GM12892 (cell line): ENCODE measurements around the gene GSTM5.
"Not testable (repeated sequence)": the region's sequence is repeated elsewhere in the genome, so short reads cannot be mapped to it uniquely, and the experiment has no call there.

Source experiments
- DNase-seq: peaks from one replicate; pipeline ENCODE4 v3.0.0; 2011; ENCODE audit not compliant: insufficient read length
- FAIRE-seq: peaks from 2 replicates; lab custom pipeline; 2011; peaks lifted over from hg19 to GRCh38; lab: Jason Lieb, UNC
- POLR2A ChIP-seq: IDR thresholded peaks from 2 replicates; pipeline ENCODE4 v1.6.1; 2011; ENCODE audit warnings: low read depth, low read length, control low read depth
- POLR2AphosphoS5 ChIP-seq: IDR thresholded peaks from 2 replicates; pipeline ENCODE4 v1.6.1; 2011; ENCODE audit warnings: low read depth, low read length, control low read depth
- TAF1 ChIP-seq: IDR thresholded peaks from 2 replicates; pipeline ENCODE4 v1.6.1; 2011; ENCODE audit warnings: low read depth, mild to moderate bottlenecking, control low read depth, low read length, borderline replicate concordance

Gene GSTM5

DNA sequence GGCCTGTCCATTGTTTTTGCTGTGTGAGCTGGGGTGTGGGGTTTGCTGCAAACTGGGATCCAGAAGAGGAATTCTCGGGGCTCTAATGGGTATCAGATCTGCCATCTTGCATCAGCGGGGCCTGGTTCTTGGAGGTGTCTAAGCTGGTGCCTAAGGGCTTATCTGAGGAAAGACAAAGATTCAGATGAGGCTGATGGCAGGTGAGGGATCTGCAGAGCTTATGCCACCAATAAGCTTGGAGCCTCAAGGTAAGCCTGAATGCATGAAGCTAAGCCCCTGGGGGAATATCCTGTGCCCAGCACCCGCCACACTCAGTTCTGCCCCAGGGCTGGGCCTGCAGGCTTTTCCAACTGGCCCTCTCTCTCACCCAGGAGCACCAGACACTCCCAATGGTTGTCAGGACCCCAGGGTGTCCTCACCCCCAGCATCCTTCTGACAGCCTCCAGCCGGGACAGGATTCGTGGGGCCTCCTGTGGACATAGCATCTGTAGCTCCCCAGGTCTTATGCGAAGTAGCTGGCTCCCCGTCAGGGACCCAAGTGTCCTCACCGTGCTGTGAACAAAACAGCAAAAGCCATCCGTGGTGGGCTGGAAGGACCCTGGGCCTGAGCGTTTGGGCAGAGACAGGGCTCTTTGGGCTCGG, 38.3 kb downstream of the GSTM5 start:
- FAIRE-seq (no peak), DNase-seq (no peak)
- TF ChIP-seq POLR2A, result no peak
- no peak for TF ChIP-seq POLR2AphosphoS5
- no peak for TF ChIP-seq TAF1

DNA sequence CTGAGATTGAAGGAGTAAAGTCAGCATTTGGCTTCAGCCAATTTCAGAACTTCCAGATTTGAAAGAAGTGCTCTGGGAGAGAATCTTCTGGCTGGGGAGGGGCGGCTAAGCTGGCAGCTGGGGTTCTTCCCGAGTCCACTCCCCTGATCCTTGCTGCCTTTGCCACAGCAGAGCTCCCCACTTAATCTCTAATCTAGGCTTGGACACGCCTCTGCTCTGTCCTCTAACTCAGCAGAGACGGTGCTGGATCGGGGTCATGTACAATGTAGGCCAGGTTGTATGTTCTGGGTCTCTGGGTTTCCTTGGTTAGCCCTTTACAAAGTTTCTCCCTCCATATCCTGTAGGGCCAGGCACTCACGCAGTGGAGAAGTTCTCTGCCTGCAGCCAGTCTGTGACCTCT, 38.9 kb downstream of the GSTM5 start:
- TF ChIP-seq TAF1, result no peak
- FAIRE-seq (no peak), DNase-seq (no peak)

DNA sequence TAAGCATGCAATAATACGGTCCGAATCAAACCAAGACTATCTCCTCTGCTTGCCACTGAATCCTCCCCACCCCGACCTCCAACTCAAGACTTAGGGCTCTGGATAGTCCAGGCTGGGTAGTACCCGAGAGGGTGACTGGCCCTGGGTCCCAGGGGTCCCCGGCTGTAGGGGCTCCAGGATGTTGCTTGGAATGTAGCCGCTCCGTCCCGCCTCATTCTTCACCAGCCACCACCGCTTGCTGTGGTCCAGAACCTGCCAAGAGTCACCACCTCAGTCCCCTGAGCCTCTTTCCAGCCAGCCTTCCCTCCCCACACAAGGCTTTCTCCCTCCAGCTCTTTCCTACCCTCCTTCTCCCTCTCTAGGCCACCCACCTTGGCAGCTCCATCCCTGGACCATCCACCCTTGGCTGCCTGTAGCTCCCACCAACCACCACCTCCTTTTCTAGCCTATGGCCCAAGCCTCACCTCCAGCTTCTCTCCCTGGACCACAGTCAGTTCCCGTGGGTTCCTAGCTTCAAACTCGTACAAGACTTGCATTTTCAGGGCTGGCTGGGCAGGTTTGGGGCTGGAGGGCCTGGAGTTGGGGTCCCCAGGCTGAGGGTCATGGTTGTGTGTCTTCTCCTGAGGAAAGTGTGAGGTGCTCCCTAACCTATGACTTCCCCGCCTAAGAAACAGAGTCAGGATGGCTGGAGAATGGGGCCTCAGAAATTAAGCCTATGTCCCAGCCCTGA, 39.6 kb downstream of the GSTM5 start:
- no peak for DNase-seq
- no peak for TF ChIP-seq POLR2A
- TF ChIP-seq TAF1, result no peak
- TF ChIP-seq POLR2AphosphoS5, result no peak
- no peak for FAIRE-seq

DNA sequence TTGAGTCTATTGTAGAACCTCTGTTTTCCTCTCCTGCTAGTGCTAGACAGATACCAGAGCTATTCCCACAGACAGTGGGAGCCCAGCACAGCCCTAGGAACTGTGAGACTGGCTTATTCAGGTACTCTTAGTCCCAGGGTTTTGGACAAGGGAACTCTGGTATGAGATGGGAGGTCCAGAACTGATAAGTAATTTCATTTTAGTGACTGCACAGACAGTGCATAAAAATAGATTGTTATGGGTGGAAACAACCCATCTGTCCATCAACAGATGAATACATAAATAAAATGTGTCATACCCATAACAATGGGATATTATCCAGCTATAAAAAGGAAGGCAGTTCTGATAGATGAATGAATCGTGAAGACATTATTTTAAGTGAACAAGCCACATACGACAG, 42.7 kb downstream of the GSTM5 start:
- no peak for DNase-seq
- TF ChIP-seq POLR2AphosphoS5 (no peak), TAF1 (no peak), POLR2A (no peak)
- no peak for FAIRE-seq

DNA sequence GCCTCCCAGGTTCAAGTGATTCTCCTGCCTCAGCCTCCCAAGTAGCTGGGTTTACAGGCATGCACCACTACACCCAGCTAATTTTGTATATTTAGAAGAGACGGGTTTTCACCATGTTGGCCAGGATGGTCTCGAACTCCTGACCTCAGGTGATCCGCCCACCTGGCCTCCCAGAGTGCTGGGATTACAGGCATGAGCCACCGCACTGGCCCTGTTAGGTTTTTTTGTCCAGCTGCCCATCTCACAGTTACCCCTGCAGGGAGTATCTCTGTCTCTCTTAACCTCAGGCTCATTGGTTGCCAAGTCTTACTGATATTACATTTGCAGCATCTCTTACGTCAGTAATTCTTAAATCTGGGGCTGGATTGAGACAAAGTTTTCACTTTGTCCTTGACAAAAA, 44.3 kb downstream of the GSTM5 start:
- DNase-seq, FAIRE-seq: not testable (repeated sequence)

DNA sequence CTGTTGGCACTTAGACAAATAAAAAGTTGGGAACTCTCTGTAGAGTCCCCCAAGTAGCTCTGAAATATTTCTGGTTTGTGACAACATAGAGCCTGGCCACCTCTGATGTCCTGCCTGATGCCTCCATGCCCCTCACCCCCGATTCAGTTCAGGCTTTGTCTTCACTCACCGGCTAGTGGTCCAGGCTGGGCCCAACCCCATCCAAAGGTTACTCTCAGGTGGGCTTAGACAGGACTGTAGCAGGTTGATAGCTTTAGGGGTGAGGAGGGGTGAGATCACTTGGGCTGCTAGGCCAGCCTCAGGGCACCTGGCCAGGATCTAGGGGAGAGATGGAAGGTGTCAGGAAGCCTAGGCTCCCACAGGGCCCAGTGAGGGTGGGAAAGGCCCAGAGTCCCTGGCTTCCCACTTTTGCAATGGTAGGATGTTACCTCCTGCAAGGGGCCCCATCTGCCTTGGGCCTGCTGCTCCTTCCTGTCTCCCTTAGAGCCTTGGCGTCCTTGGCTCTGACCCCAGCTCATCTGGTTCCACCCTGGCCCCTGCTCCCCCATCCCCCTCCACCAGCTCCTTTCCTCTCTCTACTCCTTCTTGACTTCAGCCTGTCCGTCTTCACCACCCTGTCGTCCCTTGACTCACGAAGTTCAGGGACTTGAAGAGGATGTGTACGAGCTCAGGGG, 44.9 kb downstream of the GSTM5 start:
- no peak for FAIRE-seq
- DNase-seq, result no peak
- TF ChIP-seq POLR2AphosphoS5 (no peak), POLR2A (no peak), TAF1 (no peak)

DNA sequence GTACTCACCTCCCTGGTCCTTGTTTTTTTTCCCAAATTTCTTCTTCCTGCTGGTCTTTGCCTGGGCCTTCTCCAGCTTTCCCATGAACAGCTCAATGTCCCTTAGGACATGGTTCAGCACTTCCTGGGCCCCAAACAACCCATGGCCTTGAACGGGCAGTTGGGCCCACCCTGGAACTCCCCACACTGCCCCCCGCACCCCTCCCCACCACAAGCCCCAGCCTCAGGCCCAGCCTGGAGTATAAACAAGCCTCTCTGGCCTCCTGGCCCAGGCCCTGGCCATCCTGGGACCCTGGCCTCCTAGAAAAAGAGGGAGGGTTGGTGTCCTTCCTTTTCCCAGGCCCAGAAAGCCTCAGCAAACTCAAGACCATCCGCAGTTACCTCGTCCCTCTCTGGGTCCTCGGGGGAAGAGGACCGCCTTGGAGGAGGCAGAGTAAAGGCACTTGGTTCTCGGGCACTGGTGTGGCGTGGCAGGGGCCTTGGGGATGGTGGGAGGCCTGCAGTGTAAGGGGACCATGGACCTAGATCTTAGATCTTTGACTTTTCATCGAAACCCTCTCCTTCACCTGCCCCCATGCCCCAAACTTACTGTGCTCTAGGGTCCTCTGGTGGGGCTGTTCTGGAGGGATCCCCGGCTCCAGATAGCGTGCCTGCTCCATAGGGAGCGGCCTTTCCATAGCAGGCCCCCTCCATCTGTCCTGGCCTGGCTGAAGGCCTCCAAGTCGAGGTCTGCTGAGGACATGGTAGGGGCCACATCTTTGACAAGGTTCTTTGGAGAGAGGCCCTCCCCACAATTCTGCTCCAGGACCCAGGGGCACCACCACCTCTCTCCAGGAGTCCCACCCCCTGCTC, 46.1 kb downstream of the GSTM5 start:
- TF ChIP-seq POLR2AphosphoS5 (no peak), POLR2A (no peak), TAF1 (no peak)
- DNase-seq (no peak), FAIRE-seq (no peak)

DNA sequence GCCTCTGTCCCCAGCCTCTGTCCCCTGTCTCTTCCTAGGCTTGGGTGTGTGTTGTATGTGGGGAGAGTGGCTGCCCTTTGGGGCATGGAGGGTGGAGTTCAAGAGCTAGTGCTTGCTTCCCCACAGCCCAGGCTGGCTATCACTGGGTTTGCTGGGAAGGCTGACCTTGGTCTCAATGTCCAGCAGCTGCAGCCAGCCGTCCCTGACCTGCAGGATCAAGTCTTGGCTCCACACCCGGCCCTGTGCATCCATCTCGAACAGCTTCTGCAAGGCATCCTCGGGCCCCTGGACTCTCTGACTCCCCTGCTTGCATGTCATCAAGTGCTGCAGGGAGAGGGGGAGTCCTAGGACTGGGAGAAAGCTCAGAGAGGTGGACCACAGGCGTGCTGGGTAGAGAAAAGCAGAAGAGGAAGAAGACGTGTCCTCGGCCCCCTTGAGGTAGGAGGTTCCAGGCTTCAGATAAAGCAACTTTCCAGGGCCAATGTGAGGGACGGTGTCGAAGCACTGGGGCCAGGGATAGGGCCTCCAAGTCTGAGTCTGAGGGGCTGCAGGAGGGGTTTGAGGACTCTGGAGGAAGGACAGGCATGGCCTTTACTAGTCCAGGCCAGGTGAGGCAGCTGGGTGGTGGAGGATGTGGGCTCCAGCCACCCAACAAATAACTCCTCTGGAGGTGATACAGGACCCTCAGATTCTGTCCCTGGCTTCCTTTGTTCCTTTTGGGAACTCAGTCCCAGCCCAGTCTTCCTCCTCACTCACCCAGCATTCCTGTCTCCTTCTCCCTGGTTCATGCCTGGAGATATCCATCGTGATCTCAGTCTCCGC, 47.7 kb downstream of the GSTM5 start:
- no peak for TF ChIP-seq POLR2AphosphoS5
- no peak for TF ChIP-seq POLR2A
- FAIRE-seq, result no peak
- DNase-seq, result no peak

DNA sequence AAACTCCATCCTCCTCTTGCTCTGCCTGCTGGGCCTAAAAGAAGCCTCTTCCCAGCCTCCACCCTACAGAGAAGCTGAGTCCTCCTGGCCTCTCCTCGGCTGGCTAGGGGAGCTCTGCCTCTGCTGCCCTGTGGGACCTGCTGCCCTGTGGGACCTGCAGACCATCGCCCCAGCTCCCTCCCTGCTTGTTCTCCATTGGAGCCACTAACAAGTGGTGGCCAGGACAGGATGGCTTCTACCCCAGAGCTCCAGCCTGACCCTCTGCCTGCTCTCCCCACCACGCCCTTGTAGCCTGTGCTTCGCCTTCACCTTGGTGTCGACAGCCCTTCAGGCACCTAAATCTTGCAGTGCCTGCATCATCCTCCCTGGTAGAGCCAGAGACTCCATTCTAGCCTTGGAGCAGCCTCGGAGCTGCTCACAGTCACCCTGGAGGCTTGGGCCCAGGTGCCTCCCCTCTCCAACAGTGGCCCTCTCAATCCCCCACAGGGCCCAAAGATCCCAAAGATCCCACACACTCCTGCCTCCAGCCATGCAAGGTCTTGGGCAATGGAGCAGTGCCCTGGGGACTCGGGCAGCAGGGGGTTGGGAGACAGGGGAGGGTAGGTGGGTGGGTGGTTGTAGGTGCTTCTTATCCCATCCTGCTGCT, 48.7 kb downstream of the GSTM5 start:
- TF ChIP-seq TAF1 (no peak), POLR2A (no peak), POLR2AphosphoS5 (no peak)
- no peak for DNase-seq
- no peak for FAIRE-seq

DNA sequence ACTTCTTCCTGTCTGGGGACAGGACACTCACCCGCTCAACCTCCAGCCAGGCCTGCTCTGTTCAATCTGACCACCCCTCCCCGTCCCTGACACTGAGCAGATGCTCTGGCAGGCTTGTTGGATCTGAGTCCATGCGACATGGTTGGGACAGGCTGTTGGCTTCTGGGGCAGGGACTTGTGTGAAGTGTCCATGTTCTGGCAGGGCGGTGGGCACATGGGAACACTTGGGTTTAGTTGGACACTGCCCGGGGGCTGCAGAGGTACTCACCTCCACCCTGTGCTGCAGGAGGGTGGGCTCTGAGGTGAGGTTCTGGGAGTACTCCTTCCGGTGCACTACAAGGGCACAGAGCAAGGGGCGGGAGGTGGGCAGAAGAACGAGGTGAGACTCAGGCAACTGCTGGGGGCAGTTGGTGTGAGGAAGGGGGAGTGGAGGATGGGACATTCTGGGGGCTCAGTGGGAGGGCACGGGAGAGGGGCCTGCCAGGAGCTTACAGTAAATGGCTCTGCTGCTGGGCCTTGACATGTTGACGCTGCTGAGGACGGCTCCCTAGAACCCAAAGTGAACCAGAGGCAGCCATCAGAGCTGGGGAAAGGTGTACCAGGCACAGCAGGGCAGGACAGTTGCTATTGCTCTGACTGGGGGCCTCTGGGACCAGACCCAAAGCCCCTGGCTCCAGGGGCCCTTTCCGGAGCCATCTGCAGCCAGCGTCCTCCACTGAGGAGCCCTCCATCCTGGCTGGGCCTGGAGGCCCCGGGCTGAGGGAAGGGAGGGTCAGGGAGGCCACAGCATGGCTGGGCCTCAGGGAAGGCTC, 49.4 kb downstream of the GSTM5 start:
- no peak for DNase-seq
- TF ChIP-seq POLR2A, result no peak
- no peak for TF ChIP-seq TAF1
- no peak for TF ChIP-seq POLR2AphosphoS5
- FAIRE-seq, result no peak
